GM23338 (cell line): ENCODE measurements around the gene TGM2. TPM values are rescaled to one million over a fixed set of nuclear protein-coding genes. Genes with fewer than 3 reads are reported as not detected.

Source experiments
- ATAC-seq: fragments of 200-7000 bp; cut with Tn5 transposase; 3 replicates; pipeline ENCODE4 v1.9.1; 2020
- DNase-seq: peaks from one replicate; pipeline ENCODE4 v3.0.0-alpha.2; 2015; ENCODE audit warnings: low spot score
- H2AFZ ChIP-seq: fragments of 200-600 bp; sonication (generic); 2 replicates; pipeline ENCODE4 v1.8.0; 2016; ENCODE audit warnings: antibody characterized with exemption, mild to moderate bottlenecking, moderate library complexity
- H3F3A ChIP-seq: fragments of 200-600 bp; sonication (generic); replicated peaks from 2 replicates; pipeline ENCODE4 v1.8.0; 2017; ENCODE audit warnings: antibody characterized with exemption, mixed run types, low read depth
- H3K27ac ChIP-seq: fragments of 200-600 bp; sonication (generic); 2 replicates; pipeline ENCODE4 v1.6.1; 2016; ENCODE audit warnings: low read depth
- H3K27me3 ChIP-seq: fragments of 200-600 bp; sonication (generic); 2 replicates; pipeline ENCODE4 v1.8.0; 2016; ENCODE audit warnings: mild to moderate bottlenecking, mixed run types, moderate library complexity; ENCODE audit not compliant: insufficient read depth
- H3K36me3 ChIP-seq: fragments of 200-600 bp; sonication (generic); 2 replicates; pipeline ENCODE4 v1.8.0; 2016; ENCODE audit warnings: mild to moderate bottlenecking; ENCODE audit not compliant: insufficient read depth
- H3K4me1 ChIP-seq: fragments of 200-600 bp; sonication (generic); 2 replicates; pipeline ENCODE4 v1.8.0; 2016; ENCODE audit warnings: mild to moderate bottlenecking, moderate library complexity; ENCODE audit not compliant: insufficient read depth
- H3K4me2 ChIP-seq: fragments of 200-600 bp; sonication (generic); 2 replicates; pipeline ENCODE4 v1.7.1; 2017; ENCODE audit warnings: mixed run types
- H3K4me3 ChIP-seq: fragments of 200-600 bp; sonication (generic); 2 replicates; pipeline ENCODE4 v1.6.1; 2016; ENCODE audit warnings: mixed run types
- H3K79me2 ChIP-seq: fragments of 200-600 bp; sonication (generic); replicated peaks from 2 replicates; pipeline ENCODE4 v1.8.0; 2017; ENCODE audit warnings: mild to moderate bottlenecking; ENCODE audit not compliant: insufficient read depth
- H3K9me2 ChIP-seq: fragments of 200-600 bp; sonication (generic); 2 replicates; pipeline ENCODE4 v1.8.0; 2017; ENCODE audit not compliant: insufficient read depth
- H4K20me1 ChIP-seq: fragments of 200-600 bp; sonication (generic); replicated peaks from 2 replicates; pipeline ENCODE4 v1.8.0; 2017; ENCODE audit warnings: mild to moderate bottlenecking; ENCODE audit not compliant: insufficient read depth
- H3K27ac Mint-ChIP-seq: 2 replicates; pipeline ENCODE4 v1.8.0; 2020; ENCODE audit warnings: inconsistent platforms, mild to moderate bottlenecking, moderate library complexity, mixed read lengths
- H3K27me3 Mint-ChIP-seq: 3 replicates; pipeline ENCODE4 v1.8.0; 2022; ENCODE audit warnings: low read depth, mild to moderate bottlenecking, moderate library complexity, mixed read lengths, inconsistent platforms; ENCODE audit not compliant: insufficient read depth, poor library complexity
- H3K36me3 Mint-ChIP-seq: 3 replicates; pipeline ENCODE4 v1.8.0; 2021; ENCODE audit warnings: low read depth, mild to moderate bottlenecking, inconsistent platforms, moderate library complexity, mixed read lengths
- H3K4me1 Mint-ChIP-seq: 3 replicates; pipeline ENCODE4 v1.8.0; 2020; ENCODE audit warnings: mild to moderate bottlenecking, inconsistent platforms, mixed read lengths
- H3K4me3 Mint-ChIP-seq: 3 replicates; pipeline ENCODE4 v1.8.0; 2021; ENCODE audit warnings: moderate library complexity, mild to moderate bottlenecking, inconsistent platforms, mixed read lengths
- H3K9me3 Mint-ChIP-seq: 3 replicates; pipeline ENCODE4 v1.8.0; 2020; ENCODE audit warnings: moderate library complexity, mild to moderate bottlenecking, inconsistent platforms, mixed read lengths
- CREB1 ChIP-seq: fragments of 250-450 bp; sonication (Bioruptor Pico); IDR thresholded peaks from 2 replicates; pipeline ENCODE4 v1.5.0; 2020; ENCODE audit warnings: low read depth, mild to moderate bottlenecking, moderate library complexity
- CTCF ChIP-seq, 2 experiments: fragments of 200-600 bp in 1 of 2; sonication (generic) in 1 of 2; conservative IDR thresholded peaks; 2 replicates each; pipeline versions ENCODE4 v1.5.1 to v1.6.1; 2016 to 2017; ENCODE audit warnings: antibody characterized with exemption in 2 of 2, low read depth in 2 of 2, mild to moderate bottlenecking in 2 of 2, moderate library complexity in 1 of 2
- ETS1 ChIP-seq: IDR thresholded peaks from 2 replicates; pipeline ENCODE4 v1.6.1; 2016; ENCODE audit warnings: antibody characterized with exemption
- EZH2 ChIP-seq: fragments of 200-600 bp; sonication (generic); IDR thresholded peaks from one replicate; pipeline ENCODE4 v1.8.0; 2017; ENCODE audit warnings: antibody characterized with exemption, mild to moderate bottlenecking, low read depth; ENCODE audit not compliant: unreplicated experiment
- EZH2phosphoT487 ChIP-seq: fragments of 200-600 bp; sonication (generic); IDR thresholded peaks from one replicate; pipeline ENCODE4 v1.8.1; 2018; ENCODE audit warnings: antibody characterized with exemption; ENCODE audit not compliant: unreplicated experiment
- JUNB ChIP-seq: IDR thresholded peaks from one replicate; pipeline ENCODE4 v1.6.1; 2016; ENCODE audit warnings: antibody characterized with exemption; ENCODE audit not compliant: unreplicated experiment
- NANOG ChIP-seq: IDR thresholded peaks from 2 replicates; pipeline ENCODE4 v1.6.1; 2016; ENCODE audit warnings: antibody characterized with exemption, borderline replicate concordance
- POLR2AphosphoS5 ChIP-seq: IDR thresholded peaks from 2 replicates; pipeline ENCODE4 v1.6.1; 2016; ENCODE audit warnings: antibody characterized with exemption, low read depth
- REST ChIP-seq: IDR thresholded peaks from one replicate; pipeline ENCODE4 v1.6.1; 2018; ENCODE audit warnings: antibody characterized with exemption; ENCODE audit not compliant: unreplicated experiment
- STAT1 ChIP-seq: IDR thresholded peaks from one replicate; pipeline ENCODE4 v1.6.1; 2016; ENCODE audit warnings: antibody characterized with exemption; ENCODE audit not compliant: unreplicated experiment
- ZNF114 ChIP-seq: fragments of 250-450 bp; sonication (Bioruptor Pico); IDR thresholded peaks from 2 replicates; pipeline ENCODE4 v1.5.0; 2020; ENCODE audit warnings: mild to moderate bottlenecking, moderate library complexity
- ZNF331 ChIP-seq: fragments of 250-450 bp; sonication (Bioruptor Pico); IDR thresholded peaks from 2 replicates; pipeline ENCODE4 v1.5.0; 2020; ENCODE audit warnings: low read depth, mild to moderate bottlenecking, moderate library complexity
- ZNF462 ChIP-seq: fragments of 250-450 bp; sonication (Bioruptor Pico); IDR thresholded peaks from 2 replicates; pipeline ENCODE4 v1.5.0; 2020; ENCODE audit warnings: mild to moderate bottlenecking, moderate library complexity
- polyA plus RNA-seq: library from polyadenylated mRNA; unstranded; fragments of >200 nt; fragmentation: Nextera tagmentation; extraction: Ambion mirVana; gene quantifications from 2 replicates; pipeline ENCODE4 v1.2.1, GENCODE V29; 2016
- total RNA-seq: library from RNA; depleted of rRNA; stranded (reverse); fragments of >200 nt; shearing (Covaris generic); gene quantifications from 2 replicates; pipeline ENCODE4 v1.2.3, GENCODE V29; 2014

TGM2 gene
- total and polyA plus RNA-seq, 2 experiments from 2014 or later = 0.45 to 1.0 TPM

- Histone ChIP-seq H3K4me3 (no peak overlapping the region), H3K9me2 (no peaks in the 10 kb centered on the region), H3F3A (no peaks in the 10 kb centered on the region), H3K4me2 (no peak overlapping the region), H2AFZ (no peak overlapping the region), H4K20me1 (peaks cover 26% of the 10 kb centered on the region), H3K79me2 (peaks cover 65% of the 10 kb centered on the region), H3K36me3 (0 out of 2 replicates have a peak, but pooled peaks cover 3% of the 10 kb centered on the region), H3K4me1 (no peaks in the 10 kb centered on the region), H3K27me3 (no peaks in the 10 kb centered on the region), H3K27ac (no peak overlapping the region)
- ATAC-seq (no peak), DNase-seq (no peak)
- Mint-ChIP-seq H3K4me3 (no peak overlapping the region), H3K4me1 (peaks cover 4% of the 10 kb centered on the region; the same call in 2 of the 3 replicates), H3K36me3 (peaks cover 42% of the 10 kb centered on the region), H3K9me3 (no peaks in the 10 kb centered on the region), H3K27ac (no peak overlapping the region), H3K27me3 (no peaks in the 10 kb centered on the region)
- TF ChIP-seq CREB1 = no peak
- no peak for TF ChIP-seq ETS1
- no peak for TF ChIP-seq REST
- no peak for TF ChIP-seq ZNF114 (CRISPR knock-in tag)
- TF ChIP-seq NANOG = no peak
- TF ChIP-seq STAT1 = no peak
- TF ChIP-seq CTCF (conservative IDR thresholded peaks at IDR 0.05; ENCODE audit: low read depth in 2 of 2) = no peak
- TF ChIP-seq EZH2phosphoT487 = no peak
- no peak for TF ChIP-seq JUNB
- TF ChIP-seq POLR2AphosphoS5 = no peak
- TF ChIP-seq ZNF331 (CRISPR knock-in tag) = no peak
- TF ChIP-seq EZH2 = no peak
- TF ChIP-seq ZNF462 = no peak
These were observed 85.7 kb downstream of the TGM2 start for GRCh38 chr20:38079353-38079752.
